Left hindlimb (tissue), 1 donor: ENCODE measurements around the gene ZNF581.

ENCODE experiments used
- DNase-seq: peaks from one replicate; pipeline ENCODE4 v3.0.0-alpha.2; 2018

ZNF581 gene

DNA sequence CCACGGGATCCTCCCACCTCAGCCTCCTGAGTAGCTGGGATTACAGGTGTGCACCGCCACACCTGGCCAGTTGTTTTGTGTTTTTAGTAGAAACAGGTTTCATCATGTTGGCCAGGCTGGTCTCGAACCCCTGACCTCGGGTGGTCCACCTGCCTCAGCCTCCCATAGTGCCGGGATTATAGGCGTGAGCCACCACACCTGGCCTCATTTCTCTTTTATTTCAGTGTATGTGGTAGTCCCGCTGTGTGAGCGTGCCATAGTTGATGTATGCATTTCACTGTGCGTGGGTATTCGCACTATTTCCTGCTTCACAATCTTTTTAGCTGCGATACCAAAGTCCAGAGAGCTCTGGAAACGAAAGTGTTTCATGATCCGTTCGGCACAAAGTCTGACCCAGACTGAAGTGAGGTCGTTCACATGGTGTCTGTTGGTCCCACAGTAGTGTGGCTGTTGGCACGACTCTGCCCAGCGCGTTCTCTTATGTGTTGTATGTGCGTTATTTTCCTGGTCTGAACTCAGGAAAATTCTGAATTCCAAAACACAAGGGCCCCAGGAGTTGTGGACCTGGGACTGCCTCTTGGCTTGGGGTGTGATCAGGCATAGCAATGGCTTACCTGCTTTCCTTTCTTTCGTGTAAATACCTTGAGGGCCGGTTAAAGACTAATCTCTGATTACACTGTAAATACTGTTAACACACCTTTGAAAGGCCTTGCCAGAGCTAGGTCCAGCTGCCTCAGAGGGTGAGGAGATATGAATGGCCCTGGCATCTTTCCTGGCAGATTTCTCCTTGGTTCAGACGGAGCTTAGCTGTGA is 40.2 kb downstream of the ZNF581 start:
- DNase-seq = no peak

DNA sequence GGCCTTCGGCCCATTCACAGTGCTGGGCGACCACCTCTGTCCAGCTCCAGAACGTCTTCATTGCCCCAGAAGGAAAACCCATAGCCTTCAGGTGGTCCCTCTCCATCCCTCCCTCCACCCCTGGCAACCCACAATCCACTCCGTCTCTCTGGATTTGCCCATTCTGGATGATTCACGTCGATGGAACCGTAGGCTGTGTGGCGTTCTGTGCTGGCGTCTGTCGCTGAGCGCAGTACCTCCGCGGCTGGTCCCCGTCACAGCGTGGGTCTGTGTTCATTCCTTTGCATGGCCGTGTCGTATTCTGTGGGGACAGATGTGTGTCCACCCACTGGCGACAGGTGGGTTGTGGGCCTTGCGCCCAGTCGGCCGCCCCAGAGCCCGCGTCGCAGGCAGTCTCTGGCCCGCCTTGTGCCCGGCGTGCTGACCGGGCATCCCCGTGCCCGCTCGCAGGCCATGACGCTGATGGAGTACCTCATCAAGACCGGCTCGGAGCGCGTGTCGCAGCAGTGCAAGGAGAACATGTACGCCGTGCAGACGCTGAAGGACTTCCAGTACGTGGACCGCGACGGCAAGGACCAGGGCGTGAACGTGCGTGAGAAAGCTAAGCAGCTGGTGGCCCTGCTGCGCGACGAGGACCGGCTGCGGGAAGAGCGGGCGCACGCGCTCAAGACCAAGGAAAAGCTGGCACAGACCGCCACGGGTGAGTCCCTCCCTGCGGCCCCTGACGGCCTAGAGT is 41.7 kb downstream of the ZNF581 start:
- peak; percentile 35 for DNase-seq

- DNase-seq = peak; percentile 7
Observed at GRCh38 chr19:55685776-55686175, 42.3 kb downstream of the ZNF581 start.

GRCh38 chr19:55686311-55687050 is 43.0 kb downstream of the ZNF581 start:
- DNase-seq = peak; percentile 28

- peak; percentile 23 for DNase-seq
Observed at GRCh38 chr19:55687281-55688201, 44.1 kb downstream of the ZNF581 start.

DNA sequence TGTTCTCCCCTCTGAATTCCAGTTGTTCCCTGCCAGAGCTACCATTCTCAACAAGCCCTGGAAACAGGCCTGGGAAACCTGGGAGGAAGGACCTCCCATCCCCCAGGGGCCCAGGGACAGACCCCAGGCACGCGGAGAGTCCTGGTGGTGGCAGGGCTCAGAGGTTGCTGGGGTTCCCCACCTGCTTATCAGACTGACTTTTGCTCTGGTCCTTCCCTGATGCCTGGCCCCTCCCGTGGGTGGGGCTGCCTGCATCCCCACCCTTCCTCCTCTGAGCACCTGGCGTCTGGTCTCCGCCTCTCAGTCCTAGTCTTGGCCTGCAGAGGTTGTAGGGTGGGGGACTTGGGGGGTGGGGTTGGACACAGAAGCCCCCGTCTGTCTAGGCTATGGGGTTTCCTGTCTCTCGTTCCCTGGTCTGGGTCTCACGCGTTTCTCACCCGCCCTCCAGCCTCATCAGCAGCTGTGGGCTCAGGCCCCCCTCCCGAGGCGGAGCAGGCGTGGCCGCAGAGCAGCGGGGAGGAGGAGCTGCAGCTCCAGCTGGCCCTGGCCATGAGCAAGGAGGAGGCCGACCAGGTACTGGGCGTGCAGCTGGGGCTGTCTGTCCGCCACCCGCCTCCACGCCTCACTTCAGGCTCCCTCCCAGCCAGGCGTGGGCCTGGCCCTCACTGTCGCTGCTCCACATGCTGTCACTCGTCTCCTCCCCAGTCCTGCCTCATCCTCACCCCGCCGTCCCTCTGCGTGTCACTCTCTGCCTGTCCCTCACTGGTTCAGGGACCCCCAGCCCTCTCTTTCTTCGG is 45.2 kb downstream of the ZNF581 start:
- DNase-seq = peak; percentile 74

GRCh38 chr19:55689411-55690108 is 46.1 kb downstream of the ZNF581 start:
- peak; percentile 23 for DNase-seq

DNA sequence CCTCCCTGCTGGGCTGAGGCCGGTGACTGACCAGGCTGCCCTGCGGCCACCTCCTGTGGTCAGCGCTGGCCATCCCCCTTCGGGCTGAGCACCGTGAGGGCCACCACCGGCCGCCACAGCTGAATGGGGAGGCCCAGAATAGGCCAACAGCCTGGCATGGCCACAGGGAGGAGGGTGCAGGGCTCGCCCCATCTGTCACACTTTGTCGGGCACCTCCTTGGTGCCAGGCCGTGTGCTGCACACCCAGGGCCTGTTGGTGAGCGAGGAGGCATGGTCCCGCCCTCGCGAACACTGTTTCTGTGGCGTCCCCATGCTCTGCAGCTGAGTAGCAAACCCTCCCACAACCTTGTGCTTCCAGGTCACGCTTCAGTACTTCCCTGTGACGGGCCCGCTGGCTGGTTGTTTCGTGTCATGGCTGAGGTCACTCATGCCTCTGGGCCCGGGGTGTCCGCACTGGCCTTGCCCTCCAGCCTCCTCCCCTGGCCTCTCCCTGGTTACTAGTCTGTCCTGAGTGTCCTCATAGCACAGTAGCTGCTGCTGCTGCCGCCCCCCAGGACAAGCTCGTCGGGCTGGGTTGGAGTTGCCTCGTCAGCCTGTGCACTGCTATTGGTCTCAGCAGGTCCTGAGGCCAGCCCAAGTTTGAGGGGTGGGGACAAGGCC is 46.8 kb downstream of the ZNF581 start:
- DNase-seq = peak; percentile 6

GRCh38 chr19:55690769-55691545 is 47.5 kb downstream of the ZNF581 start:
- no peak for DNase-seq

- DNase-seq = peak; percentile 29
Observed at GRCh38 chr19:55691561-55692481, 48.4 kb downstream of the ZNF581 start.

- peak; percentile 22 for DNase-seq
Observed at GRCh38 chr19:55692681-55693081, 49.2 kb downstream of the ZNF581 start.

GRCh38 chr19:55693336-55693974 is 50.0 kb downstream of the ZNF581 start:
- no peak for DNase-seq

DNA sequence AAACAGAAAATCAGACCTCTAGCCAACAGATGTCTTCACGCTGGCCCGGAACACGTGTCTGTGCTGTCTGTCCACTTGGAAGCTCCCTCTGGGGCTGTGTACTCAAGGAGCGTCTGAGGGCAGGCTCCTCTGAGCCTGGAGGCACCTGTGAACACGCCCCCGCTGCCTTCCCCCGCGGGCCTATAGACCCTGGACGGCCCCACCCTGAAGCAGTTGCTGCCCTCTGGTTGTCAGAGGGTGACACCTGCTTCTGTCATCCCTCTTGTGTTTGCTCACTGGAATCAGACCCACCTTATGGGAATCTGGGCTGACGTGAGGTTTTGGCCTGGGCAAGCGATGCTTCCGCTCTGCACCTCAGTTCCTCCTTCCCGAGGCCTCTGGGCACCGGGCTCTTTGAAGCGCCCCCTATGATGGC is 50.8 kb downstream of the ZNF581 start:
- peak; percentile 19 for DNase-seq

DNA sequence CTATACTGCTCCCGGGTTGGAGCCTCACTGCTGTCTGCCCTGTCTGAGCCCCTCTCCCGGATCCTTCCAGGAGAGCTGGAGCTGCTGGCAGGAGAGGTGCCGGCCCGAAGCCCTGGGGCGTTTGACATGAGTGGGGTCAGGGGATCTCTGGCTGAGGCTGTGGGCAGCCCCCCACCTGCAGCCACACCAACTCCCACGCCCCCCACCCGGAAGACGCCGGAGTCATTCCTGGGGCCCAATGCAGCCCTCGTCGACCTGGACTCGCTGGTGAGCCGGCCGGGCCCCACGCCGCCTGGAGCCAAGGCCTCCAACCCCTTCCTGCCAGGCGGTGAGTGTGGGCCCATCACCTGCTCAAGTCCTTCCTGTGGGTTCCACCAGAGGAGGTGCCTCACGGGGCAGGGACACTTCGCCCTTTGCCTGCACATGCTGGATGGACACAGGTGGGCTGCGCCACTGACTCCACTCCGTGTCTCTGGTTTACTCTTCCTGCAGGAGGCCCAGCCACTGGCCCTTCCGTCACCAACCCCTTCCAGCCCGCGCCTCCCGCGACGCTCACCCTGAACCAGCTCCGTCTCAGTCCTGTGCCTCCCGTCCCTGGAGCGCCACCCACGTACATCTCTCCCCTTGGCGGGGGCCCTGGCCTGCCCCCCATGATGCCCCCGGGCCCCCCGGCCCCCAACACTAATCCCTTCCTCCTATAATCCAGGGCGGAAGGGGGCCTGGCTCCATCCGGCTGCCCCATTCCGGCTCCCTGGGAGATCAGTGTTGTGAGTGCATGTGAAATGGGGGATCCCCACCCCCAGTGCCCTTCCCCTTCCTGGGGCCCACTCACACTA is 51.4 kb downstream of the ZNF581 start:
- peak; percentile 25 for DNase-seq
